Kidney (tissue), 14 donors: ENCODE results near the gene FIGLA. TPM values are rescaled to one million over a fixed set of nuclear protein-coding genes. Genes with fewer than 3 reads are reported as not detected.

Experiments
- DNase-seq, 5 donors: peaks; one replicate each; pipeline ENCODE4 v3.0.0-alpha.2; 2013 to 2020
- FAIRE-seq: peaks from 2 replicates; lab custom pipeline; 2012; peaks lifted over from hg19 to GRCh38; lab: Jason Lieb, UNC
- H3K27ac ChIP-seq, 2 donors: one replicate each; pipeline ENCODE4 v1.7.0; 2013; ENCODE audit warnings: low read depth in 2 of 2, low read length in 2 of 2, inconsistent platforms in 1 of 2
- H3K27me3 ChIP-seq: one replicate; pipeline ENCODE4 v1.7.1; 2013; ENCODE audit warnings: low read length, inconsistent platforms; ENCODE audit not compliant: control insufficient read depth, insufficient read depth
- H3K36me3 ChIP-seq, 3 donors: one replicate each; pipeline versions ENCODE4 v1.7.0 to v1.7.1; 2013; ENCODE audit warnings: low read length in 3 of 3, control low read depth in 1 of 3, inconsistent platforms in 1 of 3; ENCODE audit not compliant: insufficient read depth in 3 of 3, control insufficient read depth in 2 of 3
- H3K4me1 ChIP-seq, 3 donors: one replicate each; pipeline versions ENCODE4 v1.7.0 to v1.7.1; 2013; ENCODE audit warnings: low read length in 3 of 3, inconsistent platforms in 1 of 3, low read depth in 1 of 3; ENCODE audit not compliant: control insufficient read depth in 2 of 3, insufficient read depth in 2 of 3
- H3K4me3 ChIP-seq, 3 donors: one replicate each; pipeline versions ENCODE4 v1.7.0 to v1.8.1; 2013; ENCODE audit warnings: low read length in 3 of 3, control low read depth in 1 of 3, inconsistent platforms in 1 of 3
- H3K9ac ChIP-seq, 3 donors: one replicate each; pipeline versions ENCODE4 v1.7.0 to v1.7.1; 2013; ENCODE audit warnings: low read length in 3 of 3, control low read depth in 1 of 3, inconsistent platforms in 1 of 3
- H3K9me3 ChIP-seq, 3 donors: one replicate each; pipeline versions ENCODE4 v1.7.0 to v1.7.1; 2013; ENCODE audit warnings: low read length in 3 of 3, control low read depth in 1 of 3, inconsistent platforms in 1 of 3; ENCODE audit not compliant: control insufficient read depth in 2 of 3, insufficient read depth in 1 of 3
- CTCF ChIP-seq: IDR thresholded peaks from 3 replicates; pipeline ENCODE4 v1.5.1; 2012; ENCODE audit warnings: mild to moderate bottlenecking, moderate library complexity, borderline replicate concordance; ENCODE audit not compliant: insufficient read depth; ENCODE audit errors: extremely low read depth
- intact Hi-C: fragments of 100-400 bp; cut with DNase I; formaldehyde crosslinking; loops from one replicate; pipeline ENCODE4 v1.11.1; 2022
- polyA plus RNA-seq: library from polyadenylated mRNA; stranded (reverse); fragments of 350-450 nt; fragmentation: Illumina TruSeq; extraction: RNeasy Lipid Tissue Mini Kit (QIAGEN cat#74804); gene quantifications from one replicate; pipeline ENCODE4 v1.2.3, GENCODE V29; 2014; ENCODE audit warnings: low read depth, low replicate concordance; ENCODE audit not compliant: insufficient read depth
- total RNA-seq: library from RNA; stranded (reverse); fragmentation: NEBNext Ultra II Directional; extraction: Animal tissue kit (Norgen Biotek cat#: 25700); gene quantifications from one replicate; pipeline ENCODE4 v1.2.1, GENCODE V29; 2021
- donor health status: control.
- donor health status: control.
- donor health status: control.
- donor health status: control.
- donor health status: control.
- donor health status: DM: yes; HTN: yes; CAD: no.
- donor health status: Normal renal cell carcinoma (clear cell type).

The FIGLA gene
- total and polyA plus RNA-seq, 2 donors from 2014 or later = not detected

- DNase-seq = peak; percentile 68 to 89 (median 82)
- TF ChIP-seq CTCF = peak; percentile 50
- peaks cover 0 to 6% (median 0%) of the 10 kb centered on the region in 3 donors for H3K4me1 ChIP-seq
- H3K27me3 ChIP-seq = peaks cover 14% of the 10 kb centered on the region
- no peaks in the 10 kb centered on the region for H3K36me3 ChIP-seq
- no peak for FAIRE-seq
- intact Hi-C loops = no loop called here
- no peaks in the 10 kb centered on the region for H3K9me3 ChIP-seq
- peak overlapping the region in 2 of 3 donors; percentile 16 to 38 for H3K4me3 ChIP-seq
- H3K27ac ChIP-seq = no peak overlapping the region
- no peak overlapping the region for H3K9ac ChIP-seq
These were observed 923 bp downstream of the FIGLA start for GRCh38 chr2:70789304-70790135.

- FAIRE-seq = no peak
- intact Hi-C loops = no loop called here
These were observed 5.1 kb downstream of the FIGLA start for GRCh38 chr2:70785137-70785911.

GRCh38 chr2:70784320-70784719 is 6.1 kb downstream of the FIGLA start:
- Histone ChIP-seq H3K4me1 (no peaks in the 10 kb centered on the region), H3K4me3 (no peak overlapping the region), H3K27me3 (peaks cover 3% of the 10 kb centered on the region), H3K9ac (no peak overlapping the region), H3K9me3 (no peaks in the 10 kb centered on the region), H3K36me3 (no peaks in the 10 kb centered on the region), H3K27ac (no peak overlapping the region)
- FAIRE-seq (no peak), DNase-seq (no peak)
- no peak for TF ChIP-seq CTCF
- intact Hi-C loops = no loop called here

More at GRCh38 chr2:70785137-70785911, 5.1 kb downstream of the FIGLA start:
- Histone ChIP-seq H3K4me3 (no peak overlapping the region), H3K36me3 (no peaks in the 10 kb centered on the region), H3K27ac (no peak overlapping the region), H3K9ac (no peak overlapping the region), H3K9me3 (no peaks in the 10 kb centered on the region), H3K27me3 (peaks cover 5% of the 10 kb centered on the region), H3K4me1 (peaks cover 0 to 6% (median 0%) of the 10 kb centered on the region in 3 donors)
- TF ChIP-seq CTCF = peak; percentile 36
- DNase-seq = peak in 4 of 5 donors; percentile 38 to 45 (median 42)
